Measurements from ENCODE around the gene FAM221B. TPM values are rescaled to one million over a fixed set of nuclear protein-coding genes. Genes with fewer than 3 reads are reported as not detected.

The FAM221B gene
- total and polyA plus RNA-seq, 9 of the 15 experiments (the other 6 are each of a cell fraction or from before 2014, with no cell fraction given): 0.01 TPM; not detected in 8

GRCh38 chr9:35856882-35857281 lies 28.4 kb upstream of the FAM221B start (continued):
- TF ChIP-seq EHMT2 (IDR thresholded peaks at IDR 0.05): no peak
- no peak for TF ChIP-seq ZNF655 (CRISPR knock-in tag; IDR thresholded peaks at IDR 0.05)

- DNase-seq (ENCODE audit: extremely low read depth in 1 of 4, low spot score in 3 of 4): no peak
- no peak overlapping the region for H3K4me3 ChIP-seq
- FAIRE-seq: no peak
- no peaks in the 10 kb centered on the region for H3K4me1 ChIP-seq (replicated peaks in 1 of 2; ENCODE audit: control insufficient read depth in 2 of 2, insufficient read depth in 2 of 2, low read length in 2 of 2)
- H3K9me1 ChIP-seq (ENCODE audit: control insufficient read depth, insufficient read depth, low read length): no peaks in the 10 kb centered on the region
- 3% methylated on average over 3 of the region's 3 CpGs for WGBS (ENCODE audit: insufficient coverage, low coverage, missing lambda C conversion rate)
- H2AFZ ChIP-seq (ENCODE audit: low read depth, low read length): no peak overlapping the region
- ATAC-seq: no peak
- no peak overlapping the region for H3K4me2 ChIP-seq (ENCODE audit: insufficient read depth, low read length)
- in situ Hi-C loops (cut with MboI) (no loop called here), intact Hi-C loops (cut with micrococcal nuclease) (no loop called here)
- BruUV-seq (replicated peaks): no TSS peak
- H3K27ac ChIP-seq (ENCODE audit: extremely low read depth, low read depth, low read length): no peak overlapping the region
- no peaks in the 10 kb centered on the region for H4K20me1 ChIP-seq (replicated peaks; ENCODE audit: control insufficient read depth, insufficient read depth, low read length)
- ChIA-PET POLR2A (interaction anchor here (0.9 kb wide), 1 partner anchor 10 kb away, joined by 3 read pairs; no protein-coding TSS in a partner anchor), CTCF (ENCODE audit: low intra/inter-chr PET ratio) (no interaction called here)
- H3K27me3 ChIP-seq (ENCODE audit: control insufficient read depth in 2 of 2, insufficient read depth in 2 of 2, low read length in 2 of 2): peaks cover 12 to 69% of the 10 kb centered on the region in 2 experiments; a peak in 4 of 5 replicates
- no peaks in the 10 kb centered on the region for H3K9me3 ChIP-seq (replicated peaks; ENCODE audit: control insufficient read depth, insufficient read depth, low read depth, low read length)
- no peaks in the 10 kb centered on the region for H3K79me2 ChIP-seq (ENCODE audit: control insufficient read depth, insufficient read depth, low read length)
- no peaks in the 10 kb centered on the region for H3K36me3 ChIP-seq (ENCODE audit: control insufficient read depth, insufficient read depth, low read length)
- H3K9ac ChIP-seq (ENCODE audit: insufficient read depth in 1 of 2, low read depth in 2 of 2, low read length in 2 of 2): no peak overlapping the region
- TF ChIP-seq, protein P1, sequence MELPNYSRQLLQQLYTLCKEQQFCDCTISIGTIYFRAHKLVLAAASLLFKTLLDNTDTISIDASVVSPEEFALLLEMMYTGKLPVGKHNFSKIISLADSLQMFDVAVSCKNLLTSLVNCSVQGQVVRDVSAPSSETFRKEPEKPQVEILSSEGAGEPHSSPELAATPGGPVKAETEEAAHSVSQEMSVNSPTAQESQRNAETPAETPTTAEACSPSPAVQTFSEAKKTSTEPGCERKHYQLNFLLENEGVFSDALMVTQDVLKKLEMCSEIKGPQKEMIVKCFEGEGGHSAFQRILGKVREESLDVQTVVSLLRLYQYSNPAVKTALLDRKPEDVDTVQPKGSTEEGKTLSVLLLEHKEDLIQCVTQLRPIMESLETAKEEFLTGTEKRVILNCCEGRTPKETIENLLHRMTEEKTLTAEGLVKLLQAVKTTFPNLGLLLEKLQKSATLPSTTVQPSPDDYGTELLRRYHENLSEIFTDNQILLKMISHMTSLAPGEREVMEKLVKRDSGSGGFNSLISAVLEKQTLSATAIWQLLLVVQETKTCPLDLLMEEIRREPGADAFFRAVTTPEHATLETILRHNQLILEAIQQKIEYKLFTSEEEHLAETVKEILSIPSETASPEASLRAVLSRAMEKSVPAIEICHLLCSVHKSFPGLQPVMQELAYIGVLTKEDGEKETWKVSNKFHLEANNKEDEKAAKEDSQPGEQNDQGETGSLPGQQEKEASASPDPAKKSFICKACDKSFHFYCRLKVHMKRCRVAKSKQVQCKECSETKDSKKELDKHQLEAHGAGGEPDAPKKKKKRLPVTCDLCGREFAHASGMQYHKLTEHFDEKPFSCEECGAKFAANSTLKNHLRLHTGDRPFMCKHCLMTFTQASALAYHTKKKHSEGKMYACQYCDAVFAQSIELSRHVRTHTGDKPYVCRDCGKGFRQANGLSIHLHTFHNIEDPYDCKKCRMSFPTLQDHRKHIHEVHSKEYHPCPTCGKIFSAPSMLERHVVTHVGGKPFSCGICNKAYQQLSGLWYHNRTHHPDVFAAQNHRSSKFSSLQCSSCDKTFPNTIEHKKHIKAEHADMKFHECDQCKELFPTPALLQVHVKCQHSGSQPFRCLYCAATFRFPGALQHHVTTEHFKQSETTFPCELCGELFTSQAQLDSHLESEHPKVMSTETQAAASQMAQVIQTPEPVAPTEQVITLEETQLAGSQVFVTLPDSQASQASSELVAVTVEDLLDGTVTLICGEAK (IDR thresholded peaks at IDR 0.05): no peak
- TF ChIP-seq, protein P1 (CRISPR knock-in tag; IDR thresholded peaks at IDR 0.05): no peak
- no peak for TF ChIP-seq NCOR1 (IDR thresholded peaks at IDR 0.05)
- no peak for TF ChIP-seq ZNF3 (CRISPR knock-in tag; IDR thresholded peaks at IDR 0.05)
- TF ChIP-seq ZBTB26 (CRISPR knock-in tag; IDR thresholded peaks at IDR 0.05): no peak
- TF ChIP-seq MLX (CRISPR knock-in tag; conservative IDR thresholded peaks at IDR 0.05): no peak
- no peak for TF ChIP-seq ZNF23 (CRISPR knock-in tag; IDR thresholded peaks at IDR 0.05)
Measured at GRCh38 chr9:35856206-35856605, 27.7 kb upstream of the FAM221B start.

Measured in K562 (cell line).